ENCODE results near the gene ARID2. TPM values are rescaled to one million over a fixed set of nuclear protein-coding genes. Genes with fewer than 3 reads are reported as not detected.

Gene ARID2
- total and polyA plus RNA-seq, 5 donors: 5.4 to 21.0 (median 19.3) TPM

GRCh38 chr12:45803111-45803510 lies 73.6 kb downstream of the ARID2 start:
- intact Hi-C loops (cut with DNase I): no loop called here
- H3K9me3 ChIP-seq (ENCODE audit: control insufficient read depth, low read length): no peaks in the 10 kb centered on the region
- H3K27me3 ChIP-seq (ENCODE audit: control insufficient read depth, insufficient read depth): no peaks in the 10 kb centered on the region
- no peak for ATAC-seq
- DNase-seq: no peak
- peaks cover 2% of the 10 kb centered on the region for H3K4me1 ChIP-seq (ENCODE audit: control insufficient read depth, insufficient read depth, low read length)
- no peak overlapping the region for H3K27ac ChIP-seq (ENCODE audit: low read length)
- no peak overlapping the region for H3K4me3 ChIP-seq (ENCODE audit: low read length)

GRCh38 chr12:45816652-45817051 lies 87.1 kb downstream of the ARID2 start:
- Histone ChIP-seq H3K9me3 (ENCODE audit: control insufficient read depth, low read length) (no peaks in the 10 kb centered on the region), H3K27ac (ENCODE audit: low read length) (no peak overlapping the region), H3K4me1 (ENCODE audit: control insufficient read depth, insufficient read depth, low read length) (no peaks in the 10 kb centered on the region), H3K27me3 (ENCODE audit: control insufficient read depth, insufficient read depth) (no peaks in the 10 kb centered on the region), H3K4me3 (ENCODE audit: low read length) (no peak overlapping the region)
- WGBS: 82% methylated on average over 1 of the region's 1 CpG
- intact Hi-C loops (cut with DNase I): no loop called here
- no peak for ATAC-seq
- no peak for DNase-seq

- DNase-seq (no peak), ATAC-seq (no peak)
- intact Hi-C loops (cut with DNase I): no loop called here
- WGBS: 81% methylated on average over 3 of the region's 3 CpGs
- no peaks in the 10 kb centered on the region for H3K27me3 ChIP-seq (ENCODE audit: control insufficient read depth, insufficient read depth)
- H3K4me1 ChIP-seq (ENCODE audit: control insufficient read depth, insufficient read depth, low read length): no peaks in the 10 kb centered on the region
- H3K4me3 ChIP-seq (ENCODE audit: low read length): no peak overlapping the region
- no peaks in the 10 kb centered on the region for H3K9me3 ChIP-seq (ENCODE audit: control insufficient read depth, low read length)
- no peak overlapping the region for H3K27ac ChIP-seq (ENCODE audit: low read length)
Measured at GRCh38 chr12:45827974-45828373, 98.5 kb downstream of the ARID2 start.

GRCh38 chr12:45828402-45828801 lies 98.9 kb downstream of the ARID2 start:
- ATAC-seq (no peak), DNase-seq (no peak)
- H3K4me1 ChIP-seq (ENCODE audit: control insufficient read depth, insufficient read depth, low read length): no peaks in the 10 kb centered on the region
- H3K27me3 ChIP-seq (ENCODE audit: control insufficient read depth, insufficient read depth): no peaks in the 10 kb centered on the region
- H3K4me3 ChIP-seq (ENCODE audit: low read length): no peak overlapping the region
- H3K9me3 ChIP-seq (ENCODE audit: control insufficient read depth, low read length): no peaks in the 10 kb centered on the region
- H3K27ac ChIP-seq (ENCODE audit: low read length): no peak overlapping the region
- WGBS: 31% methylated on average over 2 of the region's 2 CpGs
- intact Hi-C loops (cut with DNase I): no loop called here

- DNase-seq (no peak), ATAC-seq (no peak)
- 99% methylated on average over 2 of the region's 2 CpGs for WGBS
- intact Hi-C loops (cut with DNase I): no loop called here
- H3K9me3 ChIP-seq (ENCODE audit: control insufficient read depth, low read length): no peaks in the 10 kb centered on the region
- no peak overlapping the region for H3K4me3 ChIP-seq (ENCODE audit: low read length)
- H3K4me1 ChIP-seq (ENCODE audit: control insufficient read depth, insufficient read depth, low read length): no peaks in the 10 kb centered on the region
- no peaks in the 10 kb centered on the region for H3K27me3 ChIP-seq (ENCODE audit: control insufficient read depth, insufficient read depth)
- no peak overlapping the region for H3K27ac ChIP-seq (ENCODE audit: low read length)
Measured at GRCh38 chr12:45831590-45831989, 102.1 kb downstream of the ARID2 start.

- Histone ChIP-seq H3K9me3 (ENCODE audit: control insufficient read depth, low read length) (no peaks in the 10 kb centered on the region), H3K4me1 (ENCODE audit: control insufficient read depth, insufficient read depth, low read length) (no peaks in the 10 kb centered on the region), H3K4me3 (ENCODE audit: low read length) (no peak overlapping the region), H3K27ac (ENCODE audit: low read length) (no peak overlapping the region), H3K27me3 (ENCODE audit: control insufficient read depth, insufficient read depth) (no peaks in the 10 kb centered on the region)
- no peak for DNase-seq
- ATAC-seq: no peak
- intact Hi-C loops (cut with DNase I): no loop called here
Measured at GRCh38 chr12:45833401-45833800, 103.9 kb downstream of the ARID2 start.

GRCh38 chr12:45834809-45835208 lies 105.3 kb downstream of the ARID2 start:
- DNase-seq: no peak
- Histone ChIP-seq H3K27me3 (ENCODE audit: control insufficient read depth, insufficient read depth) (no peaks in the 10 kb centered on the region), H3K9me3 (ENCODE audit: control insufficient read depth, low read length) (no peaks in the 10 kb centered on the region), H3K27ac (ENCODE audit: low read length) (no peak overlapping the region), H3K4me1 (ENCODE audit: control insufficient read depth, insufficient read depth, low read length) (no peaks in the 10 kb centered on the region), H3K4me3 (ENCODE audit: low read length) (no peak overlapping the region)
- intact Hi-C loops (cut with DNase I): no loop called here
- no peak for ATAC-seq
- WGBS: 97% methylated on average over 1 of the region's 1 CpG

- WGBS: 99% methylated on average over 1 of the region's 1 CpG
- no peak for ATAC-seq
- Histone ChIP-seq H3K27ac (ENCODE audit: low read length) (no peak overlapping the region), H3K4me3 (ENCODE audit: low read length) (no peak overlapping the region), H3K9me3 (ENCODE audit: control insufficient read depth, low read length) (no peaks in the 10 kb centered on the region), H3K27me3 (ENCODE audit: control insufficient read depth, insufficient read depth) (no peaks in the 10 kb centered on the region), H3K4me1 (ENCODE audit: control insufficient read depth, insufficient read depth, low read length) (no peaks in the 10 kb centered on the region)
- intact Hi-C loops (cut with DNase I): no loop called here
- DNase-seq: no peak
Measured at GRCh38 chr12:45839917-45840316, 110.4 kb downstream of the ARID2 start.

- intact Hi-C loops (cut with DNase I): no loop called here
- WGBS: 96% methylated on average over 3 of the region's 3 CpGs
- ATAC-seq: no peak
Measured at GRCh38 chr12:45849289-45849688, 119.8 kb downstream of the ARID2 start.

GRCh38 chr12:45850302-45850701 lies 120.8 kb downstream of the ARID2 start:
- no peak overlapping the region for H3K27ac ChIP-seq (ENCODE audit: low read length)
- ATAC-seq: no peak

More at GRCh38 chr12:45849289-45849688, 119.8 kb downstream of the ARID2 start:
- H3K9me3 ChIP-seq (ENCODE audit: control insufficient read depth, low read length): no peaks in the 10 kb centered on the region
- no peaks in the 10 kb centered on the region for H3K27me3 ChIP-seq (ENCODE audit: control insufficient read depth, insufficient read depth)
- H3K4me3 ChIP-seq (ENCODE audit: low read length): no peak overlapping the region
- H3K27ac ChIP-seq (ENCODE audit: low read length): no peak overlapping the region
- H3K4me1 ChIP-seq (ENCODE audit: control insufficient read depth, insufficient read depth, low read length): peaks cover 6% of the 10 kb centered on the region
- no peak for DNase-seq

GRCh38 chr12:45852508-45852907 lies 123.0 kb downstream of the ARID2 start:
- WGBS: 36% methylated on average over 7 of the region's 7 CpGs
- Histone ChIP-seq H3K27ac (ENCODE audit: low read length) (no peak overlapping the region), H3K4me1 (ENCODE audit: control insufficient read depth, insufficient read depth, low read length) (peaks cover 6% of the 10 kb centered on the region), H3K4me3 (ENCODE audit: low read length) (no peak overlapping the region), H3K9me3 (ENCODE audit: control insufficient read depth, low read length) (no peaks in the 10 kb centered on the region), H3K27me3 (ENCODE audit: control insufficient read depth, insufficient read depth) (no peaks in the 10 kb centered on the region)
- DNase-seq (peak; percentile 24 to 79 (median 77)), ATAC-seq (peak; percentile 79 to 87)
- intact Hi-C loops (cut with DNase I): no loop called here

More at GRCh38 chr12:45850302-45850701, 120.8 kb downstream of the ARID2 start:
- intact Hi-C loops (cut with DNase I): no loop called here
- Histone ChIP-seq H3K9me3 (ENCODE audit: control insufficient read depth, low read length) (no peaks in the 10 kb centered on the region), H3K27me3 (ENCODE audit: control insufficient read depth, insufficient read depth) (no peaks in the 10 kb centered on the region), H3K4me3 (ENCODE audit: low read length) (no peak overlapping the region), H3K4me1 (ENCODE audit: control insufficient read depth, insufficient read depth, low read length) (peaks cover 6% of the 10 kb centered on the region)
- DNase-seq: no peak

GRCh38 chr12:45853550-45853949 lies 124.0 kb downstream of the ARID2 start:
- Histone ChIP-seq H3K27me3 (ENCODE audit: control insufficient read depth, insufficient read depth) (no peaks in the 10 kb centered on the region), H3K4me3 (ENCODE audit: low read length) (no peak overlapping the region), H3K27ac (ENCODE audit: low read length) (no peak overlapping the region), H3K4me1 (ENCODE audit: control insufficient read depth, insufficient read depth, low read length) (peaks cover 6% of the 10 kb centered on the region), H3K9me3 (ENCODE audit: control insufficient read depth, low read length) (no peaks in the 10 kb centered on the region)
- WGBS: 83% methylated on average over 3 of the region's 3 CpGs
- DNase-seq: no peak
- intact Hi-C loops (cut with DNase I): no loop called here
- ATAC-seq: no peak
